HuH-7.5 (cell line): ENCODE measurements around the gene ZNF580.

Source experiments
- DNase-seq: peaks from one replicate; pipeline ENCODE4 v3.0.0; 2011; ENCODE audit warnings: low spot score

ZNF580 gene

DNA sequence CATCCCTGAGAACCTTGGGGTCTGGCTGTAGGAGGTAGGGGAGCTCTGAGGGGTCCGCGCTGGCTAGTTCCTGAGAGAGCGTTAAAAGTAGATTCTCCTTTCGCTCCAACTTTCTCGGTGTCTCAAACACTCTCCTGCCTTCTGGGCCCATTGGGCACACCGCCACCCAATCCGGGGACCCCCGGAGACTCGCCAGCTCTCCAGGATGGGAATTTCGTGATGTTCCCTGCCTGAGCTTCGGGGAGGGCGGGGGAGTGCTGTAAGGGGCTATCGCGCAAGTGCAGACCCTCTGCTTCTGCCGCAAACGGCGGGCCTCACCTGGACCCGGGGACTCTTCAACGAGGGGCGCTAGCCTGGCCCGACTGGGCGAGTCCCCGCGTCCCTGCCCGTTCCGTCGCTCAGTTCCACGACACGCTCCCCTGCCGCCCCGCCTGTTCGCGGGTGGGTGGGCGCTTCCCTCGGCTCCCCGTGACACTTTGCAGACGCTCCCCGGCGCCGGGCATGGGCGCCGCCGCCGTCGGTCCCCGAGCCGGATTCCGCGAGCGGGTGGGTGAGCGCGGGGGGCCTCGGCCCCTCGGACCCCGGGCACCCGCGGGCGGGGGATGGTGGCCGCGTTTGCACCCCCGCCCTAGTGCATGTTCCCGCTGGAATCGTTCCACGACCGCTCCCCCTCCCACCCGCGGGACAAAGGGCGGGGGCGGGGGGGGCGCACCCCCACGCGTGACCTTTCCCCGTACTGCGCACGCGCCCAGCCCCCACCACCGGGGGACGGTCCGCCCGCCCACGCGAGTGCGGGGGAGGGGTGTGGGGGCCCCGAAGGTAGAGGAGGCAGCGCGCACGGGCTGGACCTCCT is 7.2 kb downstream of the ZNF580 start, which contains the start of gene CCDC106:
Gene CCDC106 (plus strand): TSS at position 481 of the 853 bp plus-strand sequence. CDS start 835 bp downstream, outside the sequence.
- DNase-seq: peak; percentile 92

- DNase-seq: no peak
Measured at GRCh38 chr19:55648585-55649267, 7.9 kb downstream of the ZNF580 start.

GRCh38 chr19:55649268-55650125 is 8.7 kb downstream of the ZNF580 start:
- no peak for DNase-seq

DNA sequence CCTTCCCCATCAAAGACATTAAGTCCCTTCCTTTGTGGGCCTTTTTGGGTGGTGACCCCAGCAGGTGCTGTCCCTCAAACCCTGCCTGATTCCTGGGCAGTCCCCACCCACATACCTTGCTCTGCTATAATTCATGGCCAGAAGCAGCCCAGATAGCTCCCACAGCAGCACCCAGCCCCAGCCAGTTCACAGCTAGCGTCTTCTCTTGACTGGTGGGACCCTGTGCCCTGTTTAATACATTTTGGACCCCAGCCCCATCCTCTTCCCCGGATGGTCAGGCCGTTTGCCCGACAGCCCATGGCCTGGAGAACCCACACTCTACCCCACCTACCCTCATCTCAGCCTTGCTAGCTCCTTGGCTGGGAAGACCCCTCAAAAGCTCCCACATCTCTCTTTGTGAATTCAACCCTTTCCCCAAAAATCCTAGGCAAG is 9.3 kb downstream of the ZNF580 start:
- no peak for DNase-seq

DNA sequence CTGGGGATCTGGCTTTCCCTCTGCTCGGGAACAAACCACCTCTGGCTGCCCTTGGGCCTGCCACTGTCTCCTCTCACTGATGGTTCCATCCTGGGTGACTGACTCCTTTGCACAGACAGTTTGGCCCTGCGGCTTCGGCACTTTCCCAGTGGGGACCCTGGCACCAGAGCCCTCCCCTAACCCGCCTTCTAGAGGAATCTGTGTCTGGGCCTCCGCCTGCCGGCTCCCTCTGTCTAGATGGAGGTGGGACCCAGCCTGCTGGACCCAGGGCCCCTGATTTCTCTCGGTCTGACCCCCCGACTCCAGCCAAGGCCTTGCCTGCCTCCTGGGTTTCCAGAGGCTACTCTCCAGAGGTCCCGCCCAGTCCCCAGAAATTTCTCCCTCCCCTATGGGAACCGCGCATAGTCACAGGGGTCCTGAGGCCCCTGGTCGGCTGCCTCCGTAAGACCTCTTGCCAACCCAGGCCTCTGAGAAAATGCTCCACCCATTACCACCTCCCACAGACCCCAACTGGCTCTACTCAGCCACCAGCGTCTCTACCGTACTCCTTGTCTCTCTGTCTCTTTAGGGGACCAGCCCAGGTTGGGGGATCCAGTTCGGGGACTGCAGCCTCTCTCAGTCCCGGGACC is 9.9 kb downstream of the ZNF580 start:
- DNase-seq: no peak

DNA sequence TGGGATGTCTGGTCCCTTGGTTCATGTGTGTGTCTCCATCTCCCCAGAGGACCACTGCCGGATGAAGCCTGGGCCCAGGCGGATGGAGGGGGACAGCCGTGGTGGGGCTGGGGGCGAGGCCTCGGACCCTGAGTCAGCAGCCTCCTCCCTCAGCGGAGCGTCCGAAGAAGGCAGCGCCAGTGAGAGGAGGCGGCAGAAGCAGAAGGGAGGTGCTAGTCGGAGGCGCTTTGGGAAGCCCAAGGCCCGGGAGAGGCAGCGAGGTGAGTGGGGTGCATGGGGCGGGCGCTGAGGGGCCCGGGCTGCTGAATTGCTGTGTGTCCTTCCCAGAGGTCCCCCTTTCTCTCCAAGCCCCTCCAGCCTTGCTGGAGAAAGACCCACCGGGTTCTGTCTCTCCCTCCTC is 10.4 kb downstream of the ZNF580 start:
- DNase-seq: no peak

- DNase-seq: no peak
Measured at GRCh38 chr19:55652311-55653128, 11.7 kb downstream of the ZNF580 start.

DNA sequence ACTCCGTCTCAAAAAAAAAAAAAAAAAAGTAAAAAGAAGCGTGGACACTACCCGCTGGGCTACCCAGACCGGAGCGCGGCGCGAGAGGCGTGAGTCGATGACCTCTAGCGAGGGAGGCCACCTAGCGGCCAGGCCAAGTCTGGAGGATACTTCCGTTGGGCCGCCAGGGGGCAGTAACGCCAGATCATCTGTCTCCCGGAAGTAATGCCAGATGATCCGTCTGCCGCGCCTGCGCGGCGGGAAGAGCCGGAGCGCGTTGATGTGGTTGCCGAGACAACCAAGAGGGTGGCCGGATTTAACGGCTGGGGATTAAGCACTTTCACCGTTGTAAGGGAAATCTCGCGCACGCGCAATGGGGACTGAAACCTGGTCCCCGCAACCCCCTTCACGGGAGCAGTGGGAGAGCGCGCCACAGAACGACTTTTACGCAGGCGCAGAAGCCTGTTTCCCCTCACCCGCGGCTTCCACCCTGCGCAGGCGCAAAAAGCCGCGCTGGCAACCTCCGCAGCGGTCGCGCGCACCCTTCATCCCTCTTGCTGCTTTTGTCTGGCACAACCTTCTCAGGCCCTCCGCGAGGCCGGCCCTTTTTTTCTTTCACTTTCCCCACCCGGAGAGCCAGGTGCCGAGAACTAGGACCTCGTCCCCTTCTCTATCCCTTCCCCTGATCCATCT is 13.0 kb downstream of the ZNF580 start:
- peak; percentile 99 for DNase-seq

DNA sequence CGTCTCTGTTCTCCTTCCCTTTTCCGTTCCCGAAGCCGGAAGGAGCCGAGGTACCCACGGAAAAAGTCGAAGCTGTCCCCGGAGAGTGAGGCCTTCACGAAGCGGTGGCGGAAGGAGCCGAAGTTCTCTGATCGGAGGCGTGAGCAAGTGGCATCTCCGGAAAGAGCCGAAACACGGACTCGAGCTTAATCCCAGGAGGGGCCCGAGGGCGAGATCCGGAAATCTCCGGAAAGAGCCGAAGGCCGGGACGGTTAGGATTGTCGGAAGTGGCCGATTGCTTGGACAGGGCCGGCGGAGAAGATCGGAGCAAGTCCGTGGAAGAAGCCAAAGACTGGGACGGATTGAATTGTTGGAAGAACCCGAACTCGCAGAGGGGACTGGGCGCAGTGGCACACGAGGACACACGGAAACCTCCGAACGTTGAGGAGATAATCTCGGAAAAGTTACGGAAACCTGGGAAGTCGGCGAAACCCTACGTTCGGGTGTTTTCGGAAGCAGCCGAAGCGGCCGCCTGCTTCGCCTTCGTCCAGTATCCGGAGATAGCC is 13.6 kb downstream of the ZNF580 start:
- peak; percentile 94 for DNase-seq

GRCh38 chr19:55654868-55655647 is 14.3 kb downstream of the ZNF580 start, which contains the start of gene U2AF2:
Gene U2AF2 (plus strand): TSS chr19:55655035. CDS start chr19:55655105, 70 bp downstream.
- DNase-seq: peak; percentile 94

- DNase-seq: no peak
Measured at GRCh38 chr19:55655648-55656040, 14.8 kb downstream of the ZNF580 start.

GRCh38 chr19:55656552-55656951 is 15.8 kb downstream of the ZNF580 start:
- DNase-seq: no peak

DNA sequence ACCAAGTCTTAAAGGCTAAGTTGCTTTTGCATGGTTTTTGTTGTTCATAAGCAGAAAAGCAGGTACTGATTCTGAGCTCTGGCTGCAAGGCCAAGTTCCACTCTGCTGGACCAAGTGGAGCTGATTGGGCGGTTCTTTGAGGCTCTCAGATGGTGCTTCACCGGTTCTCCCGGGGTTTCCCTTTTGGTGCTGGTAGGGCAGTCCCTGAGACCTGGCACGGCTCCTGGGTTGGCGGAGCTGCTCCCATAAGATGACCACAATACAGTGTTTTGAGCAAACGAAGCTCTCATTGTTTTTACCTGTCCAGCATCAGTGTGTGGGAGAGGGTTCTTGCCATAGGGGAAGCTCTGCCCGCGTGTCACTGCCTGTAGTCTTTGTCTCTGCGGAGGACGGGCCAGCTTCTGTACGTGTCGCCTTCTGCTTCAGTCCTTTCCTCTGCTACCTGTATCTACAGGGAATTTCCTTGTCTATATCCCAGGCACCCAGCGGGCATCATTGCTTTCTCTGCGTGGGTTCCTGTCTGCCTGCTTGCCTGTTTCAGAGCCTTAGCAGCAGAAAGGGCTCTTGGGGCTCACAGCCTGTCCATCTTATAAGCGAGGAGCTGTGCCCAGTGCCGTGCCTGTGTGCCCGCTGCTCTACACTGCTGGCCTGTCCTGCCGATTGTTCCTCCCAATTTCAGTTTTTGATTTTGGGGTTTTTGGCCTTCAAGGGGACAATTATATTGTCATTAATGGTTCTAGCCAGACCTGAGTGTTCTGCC is 16.4 kb downstream of the ZNF580 start:
- DNase-seq: no peak

GRCh38 chr19:55658846-55659459 is 18.2 kb downstream of the ZNF580 start:
- no peak for DNase-seq

DNA sequence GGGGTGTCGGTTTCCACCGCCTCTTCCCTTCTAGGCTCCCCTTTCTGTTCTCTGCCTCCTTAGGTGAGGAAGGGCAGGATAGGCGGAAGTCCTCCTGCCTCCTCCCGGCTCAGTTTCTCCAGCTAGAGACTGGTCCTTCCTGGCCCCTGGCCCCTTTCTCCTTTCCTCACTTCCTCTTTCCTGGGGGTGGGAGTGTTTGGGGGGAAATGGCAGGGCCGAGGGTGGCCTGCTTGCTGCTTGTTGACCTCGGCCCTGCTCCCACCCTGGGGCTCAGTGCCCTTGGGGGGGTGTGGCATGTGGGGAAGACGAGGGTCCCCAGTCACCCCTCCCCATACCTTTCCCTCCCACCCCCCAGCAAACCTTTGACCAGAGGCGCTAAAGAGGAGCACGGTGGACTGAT is 19.0 kb downstream of the ZNF580 start:
- no peak for DNase-seq

DNA sequence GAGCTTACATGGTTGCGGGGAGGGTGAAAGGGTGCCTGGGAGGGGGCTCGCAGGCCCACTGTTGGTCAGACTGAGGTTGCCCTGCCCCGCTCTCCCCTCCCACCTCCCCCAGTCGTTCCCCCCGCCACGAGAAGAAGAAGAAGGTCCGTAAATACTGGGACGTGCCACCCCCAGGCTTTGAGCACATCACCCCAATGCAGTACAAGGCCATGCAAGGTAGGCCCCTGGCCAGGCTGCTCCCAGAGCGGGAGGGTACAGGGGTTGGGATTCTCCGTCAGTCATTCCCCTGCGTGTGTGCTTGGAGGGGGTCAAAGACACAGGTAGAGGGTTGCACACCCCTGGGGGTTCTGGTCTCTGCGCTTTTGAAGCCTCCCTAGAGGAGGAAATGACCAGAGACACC is 19.6 kb downstream of the ZNF580 start:
- no peak for DNase-seq

GRCh38 chr19:55660991-55661390 is 20.2 kb downstream of the ZNF580 start:
- no peak for DNase-seq

GRCh38 chr19:55661826-55662225 is 21.0 kb downstream of the ZNF580 start:
- DNase-seq: no peak
